Ascending aorta (tissue), 2 donors: Measurements from ENCODE around the gene C1orf21. TPM values are rescaled to one million over a fixed set of nuclear protein-coding genes. Genes with fewer than 3 reads are reported as not detected.
"Not testable (repeated sequence)": the region's sequence is repeated elsewhere in the genome, so short reads cannot be mapped to it uniquely, and the experiment has no call there.

Experiments used
- DNase-seq, 2 donors: peaks; one replicate each; pipeline ENCODE4 v3.0.0-alpha.2; 2019; ENCODE audit warnings: low spot score in 2 of 2
- H3K27ac ChIP-seq, 2 donors: fragments of 200-600 bp; sonication (generic); one replicate each; pipeline ENCODE4 v1.5.1; 2016 to 2017; ENCODE audit warnings: mild to moderate bottlenecking in 1 of 2
- H3K27me3 ChIP-seq: fragments of 200-600 bp; sonication (generic); one replicate; pipeline ENCODE4 v1.5.1; 2017
- H3K36me3 ChIP-seq, 2 donors: fragments of 200-600 bp; sonication (generic); one replicate each; pipeline ENCODE4 v1.5.1; 2016
- H3K4me1 ChIP-seq, 2 donors: fragments of 200-600 bp; sonication (generic); one replicate each; pipeline ENCODE4 v1.5.1; 2016 to 2017; ENCODE audit warnings: mild to moderate bottlenecking in 1 of 2
- H3K4me3 ChIP-seq, 2 donors: fragments of 200-600 bp; sonication (generic); one replicate each; pipeline ENCODE4 v1.5.1; 2016 to 2017; ENCODE audit warnings: mild to moderate bottlenecking in 1 of 2
- H3K9me3 ChIP-seq, 2 donors: fragments of 200-600 bp; sonication (generic); one replicate each; pipeline ENCODE4 v1.5.1; 2016
- intact Hi-C: fragments of 100-400 bp; cut with DNase I; formaldehyde crosslinking; loops from one replicate; pipeline ENCODE4 v1.15.1; 2023
- total RNA-seq: library from RNA; depleted of rRNA; stranded (reverse); fragments of >200 nt; gene quantifications from one replicate; pipeline ENCODE4 v1.1.0, GENCODE V29; 2016
- TF ChIP-seq, protein P1 (sequence below), 3 experiments: fragments of 200-600 bp in 2 of 3; fragments of 450-650 bp in 1 of 3; sonication (generic) in 2 of 3; IDR thresholded peaks; one replicate each; pipeline ENCODE4 v1.5.1; 2016 to 2019; ENCODE audit warnings: antibody characterized with exemption in 3 of 3, mild to moderate bottlenecking in 1 of 3, moderate library complexity in 1 of 3

Gene C1orf21
- total RNA-seq, 1 donor from 2014 or later = 21.8 TPM

DNA sequence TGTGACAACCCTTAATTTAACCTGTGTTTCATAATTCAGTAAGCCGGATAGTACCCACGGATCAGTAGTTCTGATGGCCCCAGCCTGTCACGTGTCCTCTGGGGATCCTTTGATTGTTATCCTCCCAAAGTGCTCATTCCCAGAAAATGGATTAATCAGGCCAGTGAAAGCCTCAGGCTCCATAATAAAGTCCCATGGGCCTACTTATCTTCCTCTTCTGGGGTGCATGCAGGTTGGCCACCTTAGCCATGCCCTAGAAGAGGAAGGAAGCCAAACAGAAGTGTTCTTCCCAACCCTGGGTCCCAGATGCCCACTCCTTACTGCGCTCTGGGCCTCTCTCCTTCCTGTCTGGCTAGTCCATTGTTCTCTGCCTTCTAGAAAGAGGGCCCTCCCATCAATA, 221.8 kb downstream of the C1orf21 start:
- H3K27me3 ChIP-seq = no peaks in the 10 kb centered on the region
- no peak overlapping the region for H3K27ac ChIP-seq
- H3K36me3 ChIP-seq = no peaks in the 10 kb centered on the region
- intact Hi-C loops = loop anchor here (5.0 kb wide), 1 partner anchor 54 kb away; no protein-coding TSS in a partner anchor
- TF ChIP-seq, protein P1, sequence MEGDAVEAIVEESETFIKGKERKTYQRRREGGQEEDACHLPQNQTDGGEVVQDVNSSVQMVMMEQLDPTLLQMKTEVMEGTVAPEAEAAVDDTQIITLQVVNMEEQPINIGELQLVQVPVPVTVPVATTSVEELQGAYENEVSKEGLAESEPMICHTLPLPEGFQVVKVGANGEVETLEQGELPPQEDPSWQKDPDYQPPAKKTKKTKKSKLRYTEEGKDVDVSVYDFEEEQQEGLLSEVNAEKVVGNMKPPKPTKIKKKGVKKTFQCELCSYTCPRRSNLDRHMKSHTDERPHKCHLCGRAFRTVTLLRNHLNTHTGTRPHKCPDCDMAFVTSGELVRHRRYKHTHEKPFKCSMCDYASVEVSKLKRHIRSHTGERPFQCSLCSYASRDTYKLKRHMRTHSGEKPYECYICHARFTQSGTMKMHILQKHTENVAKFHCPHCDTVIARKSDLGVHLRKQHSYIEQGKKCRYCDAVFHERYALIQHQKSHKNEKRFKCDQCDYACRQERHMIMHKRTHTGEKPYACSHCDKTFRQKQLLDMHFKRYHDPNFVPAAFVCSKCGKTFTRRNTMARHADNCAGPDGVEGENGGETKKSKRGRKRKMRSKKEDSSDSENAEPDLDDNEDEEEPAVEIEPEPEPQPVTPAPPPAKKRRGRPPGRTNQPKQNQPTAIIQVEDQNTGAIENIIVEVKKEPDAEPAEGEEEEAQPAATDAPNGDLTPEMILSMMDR (IDR thresholded peaks at IDR 0.05) = no peak
- no peak for DNase-seq
- H3K9me3 ChIP-seq = no peaks in the 10 kb centered on the region
- no peaks in the 10 kb centered on the region for H3K4me1 ChIP-seq
- H3K4me3 ChIP-seq = no peak overlapping the region

DNA sequence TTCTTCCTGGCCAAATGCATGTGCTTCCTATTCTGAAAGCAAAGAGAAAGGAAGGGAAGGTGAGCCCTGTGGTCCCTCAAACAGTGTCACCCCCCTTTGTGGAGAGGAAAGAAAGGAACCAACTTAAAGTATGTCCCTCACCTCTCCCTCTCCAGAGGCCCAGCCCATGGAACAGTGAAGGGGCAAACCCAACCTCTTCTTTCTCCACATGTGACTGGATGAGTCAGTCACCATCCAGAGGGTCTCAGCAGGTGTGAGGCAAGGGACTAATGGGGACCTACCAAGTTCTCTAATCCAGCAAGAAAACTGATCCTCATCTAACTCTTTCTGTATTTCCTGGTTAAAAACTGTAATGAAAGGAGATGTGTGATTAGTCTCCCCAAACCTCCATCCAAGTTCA, 222.2 kb downstream of the C1orf21 start:
- Histone ChIP-seq H3K4me3 (no peak overlapping the region), H3K36me3 (no peaks in the 10 kb centered on the region), H3K27me3 (no peaks in the 10 kb centered on the region), H3K9me3 (no peaks in the 10 kb centered on the region), H3K27ac (no peak overlapping the region), H3K4me1 (no peaks in the 10 kb centered on the region)
- intact Hi-C loops = loop anchor here (5.0 kb wide), 1 partner anchor 53 kb away; no protein-coding TSS in a partner anchor
- TF ChIP-seq, protein P1 (IDR thresholded peaks at IDR 0.05) = no peak
- no peak for DNase-seq

DNA sequence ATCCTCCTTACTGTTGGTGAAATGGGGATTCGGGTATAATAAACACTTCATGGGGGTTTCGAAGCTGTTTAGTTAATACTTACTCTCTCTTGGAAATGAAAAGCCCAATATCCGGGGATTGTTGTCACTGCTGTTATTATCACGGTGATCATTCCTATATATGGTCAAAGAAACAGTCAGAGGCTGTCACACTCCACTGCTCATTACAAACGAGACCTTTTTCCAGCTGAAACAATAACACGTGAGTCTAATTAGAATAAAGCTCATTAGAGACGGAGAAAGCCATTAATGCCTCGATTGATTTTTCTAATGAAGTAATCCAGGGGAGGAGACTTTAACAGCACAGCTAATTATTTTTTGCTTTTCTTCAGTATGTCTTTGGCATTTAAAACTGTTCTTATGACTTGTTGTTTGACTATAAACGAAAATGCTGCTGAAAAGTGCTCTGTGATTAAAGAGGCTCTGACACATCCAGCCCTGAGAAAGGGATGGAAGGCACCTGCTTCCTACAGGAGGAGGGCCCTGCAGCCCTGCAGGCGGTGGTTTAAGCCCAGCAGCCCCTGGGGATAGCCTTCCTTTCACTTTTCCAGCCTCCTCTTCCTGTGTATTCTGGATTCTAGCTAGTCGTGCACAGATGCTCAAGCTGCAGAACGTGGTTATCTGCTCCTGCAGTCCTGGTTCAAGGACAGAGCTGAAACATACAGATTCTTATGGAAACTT, 224.2 kb downstream of the C1orf21 start:
- intact Hi-C loops = no loop called here
- no peak for DNase-seq

DNA sequence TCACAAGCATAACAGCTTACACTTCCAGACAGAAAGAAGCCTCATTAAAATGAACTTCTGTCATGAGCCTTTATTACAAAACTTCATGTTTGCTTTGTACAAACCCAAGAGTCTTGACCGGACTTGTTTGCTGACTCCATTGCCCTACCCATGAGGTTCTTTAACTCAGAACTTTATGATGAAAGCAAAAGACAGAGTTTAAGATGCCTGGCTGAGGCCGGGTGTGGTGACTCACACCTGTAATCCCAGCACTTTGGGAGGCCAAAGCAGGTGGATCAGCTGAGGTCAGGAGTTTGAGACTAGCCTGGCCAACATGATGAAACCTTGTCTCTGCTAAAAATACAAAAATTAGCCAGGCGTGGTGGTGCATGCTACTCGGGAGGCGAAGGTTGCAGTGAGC, 225.4 kb downstream of the C1orf21 start:
- H3K27me3 ChIP-seq, H3K9me3 ChIP-seq, intact Hi-C loops, H3K36me3 ChIP-seq, DNase-seq, H3K4me1 ChIP-seq, H3K27ac ChIP-seq, H3K4me3 ChIP-seq: not testable (repeated sequence)

More for the DNA sequence above, 224.2 kb downstream of the C1orf21 start:
- Histone ChIP-seq H3K27ac (no peak overlapping the region), H3K27me3 (no peaks in the 10 kb centered on the region), H3K9me3 (no peaks in the 10 kb centered on the region), H3K4me3 (peak overlapping the region in 1 of 2 donors; percentile 31), H3K36me3 (no peaks in the 10 kb centered on the region), H3K4me1 (no peaks in the 10 kb centered on the region)
- TF ChIP-seq, protein P1 (IDR thresholded peaks at IDR 0.05) = no peak

DNA sequence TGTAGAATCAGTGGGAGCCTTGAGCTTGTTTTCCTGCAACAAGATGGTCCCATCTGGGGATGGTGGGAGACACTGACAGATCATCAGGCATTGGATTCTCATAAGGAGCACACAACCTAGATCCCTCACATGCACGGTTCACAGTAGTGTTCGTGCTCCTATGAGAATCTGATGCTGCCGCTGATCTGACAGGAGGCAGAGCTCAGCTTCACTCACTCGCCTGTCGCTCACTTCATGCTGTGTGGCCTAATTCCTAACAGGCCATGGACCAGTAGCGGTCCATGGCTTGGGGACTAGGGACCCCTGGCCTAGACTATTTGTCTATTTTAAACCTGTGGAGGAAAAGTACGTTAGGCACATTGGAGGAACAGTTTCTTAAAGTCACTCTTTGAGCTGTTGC, 227.8 kb downstream of the C1orf21 start:
- intact Hi-C loops = no loop called here
- no peak for DNase-seq
- Histone ChIP-seq H3K4me3 (no peak overlapping the region), H3K4me1 (no peaks in the 10 kb centered on the region), H3K27me3 (no peaks in the 10 kb centered on the region), H3K36me3 (no peaks in the 10 kb centered on the region), H3K27ac (no peak overlapping the region), H3K9me3 (no peaks in the 10 kb centered on the region)
- TF ChIP-seq, protein P1 (IDR thresholded peaks at IDR 0.05) = no peak

DNA sequence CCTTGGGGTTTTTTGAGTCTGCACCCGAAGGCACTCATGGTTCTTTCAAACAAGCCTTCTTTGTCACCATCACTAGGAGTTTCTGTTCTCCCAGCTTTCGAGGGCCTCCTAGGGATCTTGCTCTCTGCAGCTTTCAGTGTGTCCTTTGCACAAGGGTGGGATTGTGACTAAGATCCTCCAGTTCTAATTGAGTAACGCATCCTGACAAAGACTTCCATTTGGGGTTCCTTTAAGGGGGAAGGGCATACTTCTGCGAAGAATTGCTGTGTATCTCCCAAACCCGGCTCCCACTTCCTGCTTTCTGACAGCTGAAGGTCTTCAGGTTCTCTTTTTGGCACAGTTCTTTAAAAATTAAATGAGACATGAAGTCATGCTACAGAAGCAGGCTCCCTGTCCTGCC, 228.5 kb downstream of the C1orf21 start:
- intact Hi-C loops = no loop called here
- no peak for DNase-seq
- no peak overlapping the region for H3K4me3 ChIP-seq
- TF ChIP-seq, protein P1 (IDR thresholded peaks at IDR 0.05) = no peak
- H3K27ac ChIP-seq = no peak overlapping the region
- no peaks in the 10 kb centered on the region for H3K27me3 ChIP-seq
- H3K9me3 ChIP-seq = no peaks in the 10 kb centered on the region
- H3K36me3 ChIP-seq = no peaks in the 10 kb centered on the region
- H3K4me1 ChIP-seq = no peaks in the 10 kb centered on the region
